Right forelimb (tissue), 1 donor: Measurements from ENCODE around the gene CTBP2.

Source experiments
- DNase-seq: peaks from one replicate; pipeline ENCODE4 v3.0.0-alpha.2; 2018

The CTBP2 gene

GRCh38 chr10:125141150-125141859, 19.1 kb downstream of the CTBP2 start:
- DNase-seq = no peak

GRCh38 chr10:125140151-125140550, 20.2 kb downstream of the CTBP2 start:
- no peak for DNase-seq

GRCh38 chr10:125137601-125138438, 22.5 kb downstream of the CTBP2 start:
- no peak for DNase-seq

- no peak for DNase-seq
These were observed 24.3 kb downstream of the CTBP2 start for GRCh38 chr10:125136087-125136486.

GRCh38 chr10:125135771-125136035, 24.7 kb downstream of the CTBP2 start:
- no peak for DNase-seq

GRCh38 chr10:125134916-125135770, 25.2 kb downstream of the CTBP2 start:
- no peak for DNase-seq

- no peak for DNase-seq
These were observed 25.9 kb downstream of the CTBP2 start for GRCh38 chr10:125134483-125134848.

- DNase-seq = no peak
These were observed 26.5 kb downstream of the CTBP2 start for GRCh38 chr10:125133696-125134482.

GRCh38 chr10:125132344-125132743, 28.0 kb downstream of the CTBP2 start:
- DNase-seq = no peak

- no peak for DNase-seq
These were observed 29.4 kb downstream of the CTBP2 start for GRCh38 chr10:125130916-125131315.

GRCh38 chr10:125130260-125130659, 30.1 kb downstream of the CTBP2 start:
- no peak for DNase-seq

GRCh38 chr10:125129076-125129458, 31.3 kb downstream of the CTBP2 start:
- DNase-seq = no peak

GRCh38 chr10:125128397-125129075, 31.8 kb downstream of the CTBP2 start:
- DNase-seq = no peak

GRCh38 chr10:125127986-125128385, 32.4 kb downstream of the CTBP2 start:
- DNase-seq = no peak

GRCh38 chr10:125127110-125127509, 33.3 kb downstream of the CTBP2 start:
- DNase-seq = no peak

GRCh38 chr10:125125951-125126735, 34.2 kb downstream of the CTBP2 start:
- no peak for DNase-seq

- no peak for DNase-seq
These were observed 35.5 kb downstream of the CTBP2 start for GRCh38 chr10:125124907-125125306.

GRCh38 chr10:125124115-125124487, 36.3 kb downstream of the CTBP2 start:
- no peak for DNase-seq

GRCh38 chr10:125123476-125124114, 36.8 kb downstream of the CTBP2 start:
- peak; percentile 63 for DNase-seq

- DNase-seq = no peak
These were observed 37.8 kb downstream of the CTBP2 start for GRCh38 chr10:125122566-125122965.

- no peak for DNase-seq
These were observed 39.4 kb downstream of the CTBP2 start for GRCh38 chr10:125121003-125121402.
